ENCODE results near the gene TERF2IP. TPM values are rescaled to one million over a fixed set of nuclear protein-coding genes. Genes with fewer than 3 reads are reported as not detected.

TERF2IP gene
- polyA plus RNA-seq, 1 donor from 2014 or later: 752 TPM

GRCh38 chr16:75660321-75660720 lies 12.7 kb downstream of the TERF2IP start:
- Histone ChIP-seq H3K9ac (ENCODE audit: low read length) (no peak overlapping the region), H4K20me1 (ENCODE audit: insufficient read depth) (peaks cover 3% of the 10 kb centered on the region), H2AFZ (ENCODE audit: low read depth, low read length) (no peak overlapping the region), H3K79me2 (replicated peaks; ENCODE audit: insufficient read depth, low read length) (peaks cover 6% of the 10 kb centered on the region), H3K4me2 (ENCODE audit: low read length) (no peak overlapping the region), H3F3A (ENCODE audit: insufficient read depth, low read length, poor library complexity, severe bottlenecking) (no peaks in the 10 kb centered on the region), H3K4me3 (ENCODE audit: low read length) (no peak overlapping the region), H3K9me3 (ENCODE audit: low read length) (no peaks in the 10 kb centered on the region), H3K9me2 (ENCODE audit: insufficient read depth, low read length) (no peaks in the 10 kb centered on the region), H3K36me3 (ENCODE audit: insufficient read depth, low read length) (peaks cover 7% of the 10 kb centered on the region), H3K27ac (ENCODE audit: low read length) (no peak overlapping the region), H3K27me3 (ENCODE audit: insufficient read depth, low read depth, low read length) (no peaks in the 10 kb centered on the region)
- TF ChIP-seq CTCF (IDR thresholded peaks at IDR 0.05; ENCODE audit: poor library complexity, severe bottlenecking) (no peak), SMC3 (conservative IDR thresholded peaks at IDR 0.05; ENCODE audit: poor library complexity) (no peak), POLR2AphosphoS5 (IDR thresholded peaks at IDR 0.05) (no peak), MXI1 (conservative IDR thresholded peaks at IDR 0.05; ENCODE audit: poor library complexity, severe bottlenecking) (no peak), REST (IDR thresholded peaks at IDR 0.05; ENCODE audit: borderline replicate concordance) (no peak), RAD21 (conservative IDR thresholded peaks at IDR 0.05) (no peak), EP300 (conservative IDR thresholded peaks at IDR 0.05; ENCODE audit: poor library complexity, severe bottlenecking) (no peak), TAF1 (IDR thresholded peaks at IDR 0.05; ENCODE audit: low read depth) (no peak), EZH2 (IDR thresholded peaks at IDR 0.05; ENCODE audit: borderline replicate concordance, insufficient read depth, low read length, poor library complexity, severe bottlenecking) (no peak)

GRCh38 chr16:75660726-75661302 lies 13.2 kb downstream of the TERF2IP start:
- Histone ChIP-seq H2AFZ (ENCODE audit: low read depth, low read length) (no peak overlapping the region), H3K27ac (ENCODE audit: low read length) (no peak overlapping the region), H4K20me1 (ENCODE audit: insufficient read depth) (peaks cover 2% of the 10 kb centered on the region), H3K4me2 (ENCODE audit: low read length) (no peak overlapping the region), H3K36me3 (ENCODE audit: insufficient read depth, low read length) (peaks cover 7% of the 10 kb centered on the region), H3K4me3 (ENCODE audit: low read length) (no peak overlapping the region), H3K9me3 (ENCODE audit: low read length) (no peaks in the 10 kb centered on the region), H3K79me2 (replicated peaks; ENCODE audit: insufficient read depth, low read length) (peaks cover under 1% of the 10 kb centered on the region), H3F3A (ENCODE audit: insufficient read depth, low read length, poor library complexity, severe bottlenecking) (no peaks in the 10 kb centered on the region), H3K9ac (ENCODE audit: low read length) (no peak overlapping the region), H3K27me3 (ENCODE audit: insufficient read depth, low read depth, low read length) (no peaks in the 10 kb centered on the region), H3K9me2 (ENCODE audit: insufficient read depth, low read length) (no peaks in the 10 kb centered on the region)
- TF ChIP-seq EP300 (conservative IDR thresholded peaks at IDR 0.05; ENCODE audit: poor library complexity, severe bottlenecking): no peak
- no peak for TF ChIP-seq REST (IDR thresholded peaks at IDR 0.05; ENCODE audit: borderline replicate concordance)
- no peak for TF ChIP-seq TAF1 (IDR thresholded peaks at IDR 0.05; ENCODE audit: low read depth)
- TF ChIP-seq SMC3 (conservative IDR thresholded peaks at IDR 0.05; ENCODE audit: poor library complexity): no peak
- no peak for TF ChIP-seq POLR2AphosphoS5 (IDR thresholded peaks at IDR 0.05)

Data from neural cell (in vitro differentiated cells).